Esophagus squamous epithelium (tissue), 4 donors: ENCODE results near the gene RCOR3.

Experiments
- POLR2A ChIP-seq, 4 donors: fragments of 450-650 bp; IDR thresholded peaks; one replicate each; pipeline ENCODE4 v1.6.1; 2017; ENCODE audit warnings: antibody characterized with exemption in 4 of 4, mild to moderate bottlenecking in 4 of 4, moderate library complexity in 3 of 4
- TF ChIP-seq, protein P1 (sequence below), 6 experiments: fragments of 450-650 bp in 4 of 6; fragments of 200-600 bp in 2 of 6; sonication (generic) in 2 of 6; IDR thresholded peaks; one replicate each; pipeline ENCODE4 v1.5.1; 2016 to 2019; ENCODE audit warnings: antibody characterized with exemption in 6 of 6, mild to moderate bottlenecking in 4 of 6, moderate library complexity in 4 of 6

DNA sequence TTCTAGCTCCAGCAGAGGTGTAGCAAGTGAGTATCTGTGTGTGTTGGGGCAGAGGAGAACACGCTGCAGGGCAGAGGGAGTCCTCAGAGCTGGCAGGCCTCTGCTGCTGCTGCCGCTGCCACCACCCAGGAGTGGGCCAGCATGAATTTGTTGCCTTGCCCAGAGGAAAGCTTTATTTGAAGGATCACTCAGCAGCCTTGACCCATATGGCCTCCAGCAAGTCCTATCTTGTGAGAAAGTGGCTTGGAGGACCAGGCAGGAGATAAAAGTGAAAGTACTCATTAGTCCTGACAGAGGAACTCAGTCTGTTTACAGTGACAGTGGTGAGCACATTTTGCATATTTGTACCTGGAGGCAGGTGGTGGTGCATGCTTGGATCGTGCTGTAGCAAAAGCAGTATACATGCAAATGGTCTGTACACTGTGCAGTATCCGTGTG is 70.6 kb downstream of the RCOR3 start:
- TF ChIP-seq, protein P1, sequence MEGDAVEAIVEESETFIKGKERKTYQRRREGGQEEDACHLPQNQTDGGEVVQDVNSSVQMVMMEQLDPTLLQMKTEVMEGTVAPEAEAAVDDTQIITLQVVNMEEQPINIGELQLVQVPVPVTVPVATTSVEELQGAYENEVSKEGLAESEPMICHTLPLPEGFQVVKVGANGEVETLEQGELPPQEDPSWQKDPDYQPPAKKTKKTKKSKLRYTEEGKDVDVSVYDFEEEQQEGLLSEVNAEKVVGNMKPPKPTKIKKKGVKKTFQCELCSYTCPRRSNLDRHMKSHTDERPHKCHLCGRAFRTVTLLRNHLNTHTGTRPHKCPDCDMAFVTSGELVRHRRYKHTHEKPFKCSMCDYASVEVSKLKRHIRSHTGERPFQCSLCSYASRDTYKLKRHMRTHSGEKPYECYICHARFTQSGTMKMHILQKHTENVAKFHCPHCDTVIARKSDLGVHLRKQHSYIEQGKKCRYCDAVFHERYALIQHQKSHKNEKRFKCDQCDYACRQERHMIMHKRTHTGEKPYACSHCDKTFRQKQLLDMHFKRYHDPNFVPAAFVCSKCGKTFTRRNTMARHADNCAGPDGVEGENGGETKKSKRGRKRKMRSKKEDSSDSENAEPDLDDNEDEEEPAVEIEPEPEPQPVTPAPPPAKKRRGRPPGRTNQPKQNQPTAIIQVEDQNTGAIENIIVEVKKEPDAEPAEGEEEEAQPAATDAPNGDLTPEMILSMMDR (IDR thresholded peaks at IDR 0.05), result no peak
- TF ChIP-seq POLR2A (IDR thresholded peaks at IDR 0.05), result peak in 1 of 4 donors; percentile 9
